GM19035 (cell line): ENCODE results near the gene TLR5.
A peak's percentile ranks its signal among the peaks of the same experiment; 100 is the strongest.
"Not testable (repeated sequence)": the region's sequence is repeated elsewhere in the genome, so short reads cannot be mapped to it uniquely, and the experiment has no call there.

ENCODE experiments used
- ATAC-seq: cut with Tn5 transposase; IDR thresholded peaks from one replicate; pipeline ENCODE4 v1.9.1; 2021; ENCODE audit not compliant: unreplicated experiment

The TLR5 gene, protein sequence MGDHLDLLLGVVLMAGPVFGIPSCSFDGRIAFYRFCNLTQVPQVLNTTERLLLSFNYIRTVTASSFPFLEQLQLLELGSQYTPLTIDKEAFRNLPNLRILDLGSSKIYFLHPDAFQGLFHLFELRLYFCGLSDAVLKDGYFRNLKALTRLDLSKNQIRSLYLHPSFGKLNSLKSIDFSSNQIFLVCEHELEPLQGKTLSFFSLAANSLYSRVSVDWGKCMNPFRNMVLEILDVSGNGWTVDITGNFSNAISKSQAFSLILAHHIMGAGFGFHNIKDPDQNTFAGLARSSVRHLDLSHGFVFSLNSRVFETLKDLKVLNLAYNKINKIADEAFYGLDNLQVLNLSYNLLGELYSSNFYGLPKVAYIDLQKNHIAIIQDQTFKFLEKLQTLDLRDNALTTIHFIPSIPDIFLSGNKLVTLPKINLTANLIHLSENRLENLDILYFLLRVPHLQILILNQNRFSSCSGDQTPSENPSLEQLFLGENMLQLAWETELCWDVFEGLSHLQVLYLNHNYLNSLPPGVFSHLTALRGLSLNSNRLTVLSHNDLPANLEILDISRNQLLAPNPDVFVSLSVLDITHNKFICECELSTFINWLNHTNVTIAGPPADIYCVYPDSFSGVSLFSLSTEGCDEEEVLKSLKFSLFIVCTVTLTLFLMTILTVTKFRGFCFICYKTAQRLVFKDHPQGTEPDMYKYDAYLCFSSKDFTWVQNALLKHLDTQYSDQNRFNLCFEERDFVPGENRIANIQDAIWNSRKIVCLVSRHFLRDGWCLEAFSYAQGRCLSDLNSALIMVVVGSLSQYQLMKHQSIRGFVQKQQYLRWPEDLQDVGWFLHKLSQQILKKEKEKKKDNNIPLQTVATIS

DNA sequence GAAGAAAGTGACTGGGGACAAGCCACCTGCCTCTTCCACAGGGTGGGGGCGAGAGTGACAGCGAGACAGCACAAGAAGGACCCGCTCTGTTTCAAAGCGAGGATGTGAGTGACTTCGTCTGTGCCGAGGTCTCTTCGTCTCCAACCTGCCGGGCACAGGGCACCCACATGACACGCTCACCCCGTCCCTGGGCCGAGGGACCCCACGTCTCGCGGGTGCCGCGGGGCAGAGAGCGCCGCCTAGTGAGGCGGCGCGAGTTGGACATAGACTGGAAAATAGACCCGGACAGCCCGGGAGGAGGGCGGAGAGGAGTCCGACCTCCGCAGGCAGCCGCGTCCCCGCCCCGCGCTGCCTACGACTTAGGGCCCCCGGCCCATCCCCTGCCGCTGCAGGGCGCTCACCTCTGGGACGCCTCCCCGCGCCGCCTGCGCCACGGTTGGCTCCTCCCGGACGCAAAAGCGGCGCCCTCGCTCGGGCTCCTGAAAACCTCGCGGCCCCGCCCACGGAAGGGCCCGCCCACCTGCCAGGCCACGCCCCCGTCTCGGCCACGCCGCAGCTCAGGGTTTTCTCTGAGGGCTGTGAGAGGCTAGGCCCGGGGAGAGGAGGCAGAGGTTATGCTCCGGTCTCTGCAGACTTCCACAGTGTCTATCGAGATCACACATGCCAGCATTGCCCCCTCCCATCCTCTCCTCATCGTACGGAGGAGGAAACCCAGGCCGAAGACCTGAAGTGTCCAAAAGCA lies at the start of gene TLR5:
TSS of gene TLR5 (minus strand) at position 454 of the 742 bp plus-strand sequence. CDS start 30,217 bp downstream, outside the sequence.
- ATAC-seq = peak; percentile 90

DNA sequence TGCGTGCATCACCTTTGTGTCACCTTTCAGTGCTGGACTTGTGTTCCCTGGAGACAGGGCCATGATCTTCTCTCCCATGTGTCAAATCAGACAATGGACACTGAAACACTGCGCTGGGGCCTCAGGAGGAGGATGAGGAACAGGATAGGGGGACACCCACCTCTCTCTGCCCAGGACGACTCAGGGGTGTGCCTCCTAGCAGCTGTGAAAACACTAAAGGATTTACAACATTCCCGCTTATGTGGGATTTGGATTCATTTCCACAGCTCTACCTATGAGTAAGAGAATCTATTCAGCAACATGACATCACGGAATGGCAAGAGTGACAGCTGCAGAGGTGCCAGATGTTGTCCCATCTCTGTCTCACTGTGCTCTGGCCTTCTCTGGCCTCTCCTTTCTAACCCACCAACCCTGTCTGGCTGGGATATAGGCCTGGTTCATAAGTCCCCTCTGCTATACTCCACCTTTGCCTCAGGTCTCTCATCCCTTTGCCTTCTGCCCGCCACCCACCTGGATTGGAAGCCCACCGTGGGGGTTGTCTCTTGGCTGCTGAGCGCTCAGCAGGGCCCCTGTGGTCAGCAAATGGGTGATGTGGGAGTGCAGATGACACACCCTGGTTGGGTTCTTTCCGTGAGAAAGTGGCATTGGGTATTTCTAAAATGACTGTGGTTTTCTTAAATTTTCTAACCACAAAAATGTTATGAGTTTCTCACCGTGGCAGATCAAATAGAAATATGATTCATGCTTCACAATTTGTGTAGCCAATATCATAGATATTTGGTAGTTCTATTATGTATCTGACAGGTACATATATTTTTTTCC lies 47.1 kb upstream of the TLR5 start:
- ATAC-seq = peak; percentile 74

DNA sequence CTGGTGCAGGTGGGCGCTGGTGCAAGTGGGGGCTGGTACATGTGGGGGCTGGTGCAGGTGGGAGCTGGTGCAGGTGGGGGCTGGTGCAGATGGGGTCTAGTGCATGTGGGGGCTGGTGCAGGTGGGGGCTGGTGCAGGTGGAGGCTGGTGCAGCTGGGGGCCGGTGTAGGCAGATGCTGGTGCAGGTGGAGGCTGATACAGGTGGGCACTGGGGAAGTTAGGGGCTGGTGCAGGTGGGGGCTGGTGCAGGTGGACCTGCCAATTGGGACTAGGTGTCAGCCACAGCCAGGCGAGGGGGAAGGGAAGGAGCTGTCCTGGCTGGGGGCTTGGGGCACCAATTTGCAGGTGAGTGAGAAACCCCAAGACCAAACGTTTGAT lies 46.5 kb upstream of the TLR5 start:
- no peak for ATAC-seq

DNA sequence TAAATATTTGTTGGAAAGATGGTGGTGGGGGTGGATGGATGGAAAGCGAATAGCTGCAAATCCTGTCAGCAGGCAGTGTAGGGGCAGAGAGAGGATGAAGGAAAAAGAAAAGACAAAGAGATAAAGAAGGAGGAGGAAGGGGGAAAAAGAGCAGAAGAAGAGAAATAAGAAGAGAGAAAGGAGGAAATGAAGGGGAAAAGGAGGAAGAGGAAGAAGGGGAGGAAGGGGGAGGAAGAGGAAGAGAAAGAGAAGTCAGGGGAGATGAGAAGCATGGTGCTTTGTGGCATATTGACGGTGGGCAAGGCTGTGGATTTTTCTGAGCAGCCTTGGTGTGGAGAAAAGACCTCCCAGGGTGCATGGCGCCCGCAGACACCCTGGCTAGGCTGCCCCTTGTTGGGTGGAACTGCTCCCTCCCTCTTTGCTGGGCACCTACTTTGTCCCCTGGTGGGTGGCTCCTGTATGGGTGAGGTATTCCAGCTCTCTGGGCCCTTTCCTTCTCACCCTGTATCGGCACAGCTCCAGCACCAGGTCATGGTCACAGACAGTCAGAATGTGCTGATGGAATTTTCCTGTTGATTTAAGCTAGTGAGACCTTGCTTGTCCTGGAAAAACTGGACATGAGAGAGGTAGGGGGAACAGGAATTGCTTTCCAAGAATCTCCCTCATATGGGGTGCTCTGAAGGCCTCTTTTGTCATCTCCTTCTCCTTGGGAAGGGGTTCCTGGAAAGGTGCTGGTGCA lies 45.7 kb upstream of the TLR5 start:
- ATAC-seq = no peak

DNA sequence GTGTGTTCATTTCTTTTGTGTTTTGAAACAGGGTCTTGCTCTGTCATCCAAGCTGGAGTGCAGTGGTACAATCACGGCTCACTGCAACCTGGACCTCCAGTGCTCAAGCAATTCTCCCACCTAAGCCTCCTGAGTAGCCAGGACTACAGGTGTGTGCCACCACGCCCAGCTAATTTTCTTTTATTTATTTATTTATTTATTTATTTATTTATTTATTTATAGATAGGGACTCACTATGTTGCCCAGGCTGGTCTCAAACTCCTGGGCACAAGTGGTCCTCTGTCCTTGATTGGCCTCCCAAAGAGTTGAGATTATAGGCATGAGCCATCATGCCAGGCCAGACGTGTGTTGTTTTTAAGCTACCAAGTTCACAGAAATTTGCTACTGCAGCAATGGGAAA lies 43.8 kb upstream of the TLR5 start:
- no peak for ATAC-seq

DNA sequence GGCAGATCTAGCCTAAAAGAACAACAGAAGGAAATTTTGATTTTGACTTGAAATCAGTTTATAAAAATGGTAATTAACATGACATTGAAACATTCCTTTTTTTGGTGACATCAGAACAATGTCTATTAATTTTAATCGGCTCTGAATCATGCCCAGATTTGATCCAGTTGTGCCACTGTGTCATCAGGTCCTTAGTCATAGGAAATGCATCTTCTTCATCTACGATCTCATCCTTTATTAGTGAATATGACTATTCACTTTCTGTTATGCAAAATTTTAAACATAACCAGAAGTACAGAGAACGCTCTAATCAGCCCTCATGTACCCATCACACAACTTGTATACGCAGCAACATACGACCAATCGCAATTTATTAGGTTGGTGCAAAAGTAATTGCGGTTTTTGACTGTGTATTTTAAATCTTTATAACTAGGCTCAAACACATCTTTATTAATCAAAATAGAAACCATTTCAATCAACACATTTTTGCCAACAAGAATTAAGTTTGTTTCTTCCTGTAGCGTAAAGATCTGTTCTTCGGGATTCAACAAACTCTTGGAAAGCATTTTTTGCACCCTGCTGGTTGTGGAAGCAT lies 40.3 kb upstream of the TLR5 start:
- no peak for ATAC-seq

DNA sequence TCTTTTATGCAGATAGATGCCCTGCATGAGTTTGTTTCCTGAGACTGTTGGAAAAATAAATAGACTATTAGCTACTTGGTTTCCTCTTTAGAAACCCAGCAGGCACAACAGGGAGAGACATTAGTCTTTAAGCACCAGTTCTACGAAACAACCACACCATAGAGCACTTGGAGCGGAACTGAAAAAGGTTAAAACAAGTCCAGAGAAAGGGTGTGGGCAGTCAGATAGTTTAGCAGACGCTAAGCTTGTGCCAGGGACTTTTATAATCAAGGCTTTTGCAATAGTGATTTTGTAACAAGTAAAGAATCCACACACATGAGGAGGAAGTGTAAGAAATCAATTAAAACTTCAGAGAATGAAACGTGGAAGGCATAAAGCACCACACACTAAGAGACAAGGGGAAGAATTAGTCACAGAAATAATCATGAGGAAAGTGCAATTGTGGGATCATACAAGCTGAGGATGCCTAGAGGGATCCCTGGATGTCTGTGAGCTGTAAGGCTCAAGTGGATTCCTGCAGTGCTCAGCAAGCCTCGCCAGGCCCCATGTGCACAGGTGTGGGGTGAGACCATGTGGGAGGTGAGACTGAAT lies 37.8 kb upstream of the TLR5 start:
- no peak for ATAC-seq

DNA sequence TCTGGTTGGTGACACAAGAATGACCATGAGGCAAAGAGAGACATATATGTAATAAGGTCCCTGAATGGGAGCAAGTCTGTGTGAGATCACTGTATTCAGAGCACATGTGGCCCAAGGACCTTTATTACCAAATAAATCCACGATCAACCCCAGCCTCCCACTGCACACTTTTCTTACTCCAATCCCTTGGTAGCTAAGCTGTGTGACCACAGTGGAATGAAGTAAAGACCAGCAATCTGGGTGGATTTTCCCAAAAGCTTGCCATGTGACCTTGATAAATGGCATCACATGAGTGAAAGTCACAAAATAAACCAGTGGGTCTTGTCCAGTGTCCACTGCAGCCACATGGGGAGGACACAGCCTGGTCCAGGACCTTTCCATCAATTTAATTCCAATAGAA lies 36.7 kb upstream of the TLR5 start:
- no peak for ATAC-seq

- no peak for ATAC-seq
These were observed 36.2 kb upstream of the TLR5 start for GRCh38 chr1:223179280-223179679.

DNA sequence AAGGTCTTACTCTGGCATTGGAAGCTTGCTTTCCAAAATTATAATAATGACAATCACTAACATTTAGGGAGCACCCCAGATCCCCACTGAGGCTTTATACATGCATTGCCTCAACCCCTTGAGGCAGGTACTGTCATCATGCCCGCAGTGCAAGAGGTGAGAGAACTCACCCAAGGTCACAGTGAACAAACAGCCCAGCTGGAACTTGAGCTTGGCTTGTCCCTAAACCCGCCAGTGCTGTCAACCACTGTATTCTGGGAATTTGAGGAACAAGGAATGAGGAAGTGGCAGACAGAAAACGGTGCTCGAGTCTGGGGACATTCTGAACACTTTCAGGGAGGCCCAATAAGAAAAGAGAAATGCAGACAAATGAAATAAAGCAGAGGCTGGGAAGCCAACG lies 34.6 kb upstream of the TLR5 start:
- no peak for ATAC-seq

DNA sequence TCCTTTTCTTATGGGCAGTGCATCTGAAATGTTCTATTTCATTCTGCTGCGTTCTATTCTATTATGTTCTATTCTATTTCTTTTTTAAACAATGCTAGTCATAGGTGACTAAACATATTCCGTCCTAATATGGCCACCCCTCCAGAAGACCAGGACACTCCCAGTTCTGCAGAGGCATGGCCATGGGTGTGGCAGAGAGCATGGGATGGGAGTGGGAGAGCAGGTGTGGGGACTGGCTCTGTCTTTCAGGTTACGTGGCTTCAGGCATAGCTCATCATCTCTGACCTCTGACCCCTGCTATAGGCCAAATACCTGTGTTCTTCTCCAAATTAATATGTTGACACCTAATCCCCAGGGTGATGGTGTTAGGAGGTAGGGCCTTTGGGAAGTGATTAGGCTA lies 33.4 kb upstream of the TLR5 start:
- no peak for ATAC-seq

DNA sequence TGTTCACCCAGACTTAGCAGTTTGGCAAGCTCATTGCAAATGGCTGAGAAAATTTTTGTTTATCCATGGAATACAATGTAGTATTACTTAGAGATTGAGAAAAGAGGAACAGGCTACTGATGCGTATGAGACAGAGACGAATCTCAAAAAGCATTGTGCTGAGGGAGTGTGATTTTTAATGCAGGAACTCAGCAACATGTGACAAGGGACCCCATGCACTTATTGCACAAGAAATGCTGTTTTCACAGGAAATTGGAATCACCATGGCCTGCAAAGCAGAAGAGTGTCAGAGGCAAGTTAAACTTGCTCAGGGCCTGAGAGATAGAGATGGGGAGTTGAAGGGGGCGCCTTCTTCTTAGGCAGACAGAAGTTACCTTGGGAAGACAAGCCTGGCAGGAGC lies 32.6 kb upstream of the TLR5 start:
- ATAC-seq = no peak

DNA sequence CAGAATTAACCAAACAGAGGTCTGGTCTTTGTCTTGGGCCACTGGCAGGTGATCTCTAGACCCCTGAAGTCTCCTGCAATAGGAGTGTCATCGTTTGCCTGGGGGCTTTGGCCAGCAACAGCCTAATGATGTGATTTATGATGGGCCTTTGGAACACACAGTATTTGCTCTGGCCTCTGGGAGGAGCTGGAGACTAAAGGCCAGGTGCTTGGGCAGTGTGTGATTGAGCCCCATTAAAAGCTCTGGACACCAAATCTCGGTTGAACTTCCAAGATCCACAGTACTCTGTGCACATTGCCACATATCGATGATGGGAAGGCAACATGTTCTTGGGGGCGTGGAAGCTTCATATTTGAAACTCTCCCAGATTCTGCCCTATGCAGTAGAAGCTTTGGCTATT lies 32.0 kb upstream of the TLR5 start:
- ATAC-seq = no peak

DNA sequence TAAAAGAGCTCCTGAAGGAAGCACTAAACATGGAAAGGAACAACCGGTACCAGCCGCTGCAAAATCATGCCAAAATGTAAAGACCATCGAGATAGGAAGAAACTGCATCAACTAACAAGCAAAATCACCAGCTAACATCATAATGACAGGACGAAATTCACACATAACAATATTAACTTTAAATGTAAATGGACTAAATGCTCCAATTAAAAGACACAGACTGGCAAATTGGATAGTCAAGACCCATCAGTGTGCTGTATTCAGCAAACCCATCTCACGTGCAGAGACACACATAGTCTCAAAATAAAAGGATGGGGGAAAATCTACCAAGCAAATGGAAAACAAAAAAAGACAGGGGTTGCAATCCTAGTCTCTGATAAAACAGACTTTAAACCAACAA lies 26.4 kb upstream of the TLR5 start:
- not testable (repeated sequence) for ATAC-seq

DNA sequence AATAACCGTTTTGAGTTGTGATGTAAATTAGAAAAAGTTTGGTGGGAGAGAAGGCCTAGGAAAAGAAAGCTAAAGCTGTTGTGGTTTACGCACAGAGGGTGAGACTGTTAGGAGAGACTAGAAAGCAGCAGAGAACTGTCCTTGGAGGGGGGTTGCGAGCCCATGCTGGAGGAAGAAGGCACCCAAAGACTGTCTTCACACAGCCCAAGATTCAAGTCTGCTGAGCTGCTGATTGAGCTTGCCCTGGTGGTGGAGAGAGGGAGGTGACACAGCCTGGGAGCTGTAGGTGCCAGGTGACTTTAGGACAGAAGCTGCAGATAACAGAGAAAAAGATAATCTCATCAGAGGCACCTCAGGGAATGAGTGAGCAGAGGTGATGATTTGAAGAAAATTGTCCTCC lies 18.3 kb upstream of the TLR5 start:
- no peak for ATAC-seq

GRCh38 chr1:223156343-223156742 lies 13.3 kb upstream of the TLR5 start:
- no peak for ATAC-seq

GRCh38 chr1:223155153-223155552 lies 12.1 kb upstream of the TLR5 start:
- ATAC-seq = no peak

- ATAC-seq = no peak
These were observed 10.4 kb upstream of the TLR5 start for GRCh38 chr1:223153177-223154119.
